ENCODE results near the gene ACVR2B. TPM values are rescaled to one million over a fixed set of nuclear protein-coding genes. Genes with fewer than 3 reads are reported as not detected.

Gene ACVR2B
- polyA plus RNA-seq, 1 donor = 8.0 TPM

GRCh38 chr3:38509732-38510131 is 56.0 kb downstream of the ACVR2B start:
- no peak for DNase-seq
- Histone ChIP-seq H3K27ac (ENCODE audit: low read length) (no peak overlapping the region), H3K9me3 (ENCODE audit: control insufficient read depth, low read depth, low read length) (no peaks in the 10 kb centered on the region), H3K36me3 (ENCODE audit: control insufficient read depth, insufficient read depth, low read length) (peaks cover 20% of the 10 kb centered on the region), H3K4me1 (ENCODE audit: control insufficient read depth, insufficient read depth, low read length) (no peaks in the 10 kb centered on the region), H3K4me3 (ENCODE audit: low read length) (no peak overlapping the region), H3K27me3 (ENCODE audit: control insufficient read depth, insufficient read depth, low read length) (no peaks in the 10 kb centered on the region)
- 100% methylated on average over 1 of the region's 2 CpGs for WGBS (ENCODE audit: insufficient coverage, low lambda C conversion rate)

- H3K4me1 ChIP-seq (ENCODE audit: control insufficient read depth, insufficient read depth, low read length) = no peaks in the 10 kb centered on the region
- no peak overlapping the region for H3K27ac ChIP-seq (ENCODE audit: low read length)
- peaks cover 18% of the 10 kb centered on the region for H3K36me3 ChIP-seq (ENCODE audit: control insufficient read depth, insufficient read depth, low read length)
- no peaks in the 10 kb centered on the region for H3K9me3 ChIP-seq (ENCODE audit: control insufficient read depth, low read depth, low read length)
- H3K4me3 ChIP-seq (ENCODE audit: low read length) = no peak overlapping the region
- DNase-seq = no peak
- H3K27me3 ChIP-seq (ENCODE audit: control insufficient read depth, insufficient read depth, low read length) = no peaks in the 10 kb centered on the region
Observed at GRCh38 chr3:38510631-38511030, 56.9 kb downstream of the ACVR2B start.

DNA sequence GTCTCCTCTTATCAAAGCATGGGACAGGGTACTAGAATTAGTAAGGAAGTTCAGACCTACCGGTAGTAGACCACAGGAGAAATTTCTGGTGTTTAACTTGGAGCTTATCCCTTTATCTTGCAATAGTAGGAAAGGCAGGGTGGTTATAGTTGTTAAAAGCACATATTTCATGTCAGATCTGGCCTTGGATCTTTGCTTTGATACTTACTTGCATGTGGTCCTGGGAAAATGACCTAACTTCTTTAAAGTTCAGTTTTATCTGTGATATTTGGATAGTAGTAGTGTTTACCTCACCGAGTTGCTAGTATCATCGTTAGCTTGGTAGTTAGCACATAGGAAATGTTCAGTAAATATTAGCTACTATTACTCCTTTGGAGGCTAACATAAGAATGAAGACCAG is 57.9 kb downstream of the ACVR2B start:
- H3K9me3 ChIP-seq (ENCODE audit: control insufficient read depth, low read depth, low read length) = no peaks in the 10 kb centered on the region
- no peaks in the 10 kb centered on the region for H3K27me3 ChIP-seq (ENCODE audit: control insufficient read depth, insufficient read depth, low read length)
- H3K36me3 ChIP-seq (ENCODE audit: control insufficient read depth, insufficient read depth, low read length) = peaks cover 18% of the 10 kb centered on the region
- no peak overlapping the region for H3K4me3 ChIP-seq (ENCODE audit: low read length)
- no CpG with 5 or more reads among the region's 3 CpGs for WGBS (ENCODE audit: insufficient coverage, low lambda C conversion rate)
- H3K27ac ChIP-seq (ENCODE audit: low read length) = no peak overlapping the region
- no peak for DNase-seq
- H3K4me1 ChIP-seq (ENCODE audit: control insufficient read depth, insufficient read depth, low read length) = no peaks in the 10 kb centered on the region

DNA sequence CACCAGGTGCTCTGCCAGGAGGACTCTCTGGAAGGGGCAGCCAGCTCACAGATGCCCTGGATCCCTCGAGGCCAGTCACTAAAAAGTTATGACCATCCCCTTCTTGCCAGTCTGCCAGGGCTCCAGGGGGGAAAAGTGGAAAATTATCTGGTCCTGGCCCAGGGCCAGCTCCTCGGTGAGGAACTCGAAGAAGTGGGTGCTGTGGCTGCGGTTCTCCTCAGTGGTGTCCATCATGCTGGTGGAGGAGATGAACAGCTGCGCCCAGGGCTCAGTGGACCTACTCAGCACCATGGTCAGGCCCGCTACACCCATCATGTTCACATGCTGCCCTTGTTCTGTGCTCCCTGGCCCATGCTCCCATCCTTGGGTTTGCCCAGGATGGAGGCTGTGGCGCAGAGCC is 61.7 kb downstream of the ACVR2B start:
- Histone ChIP-seq H3K4me3 (ENCODE audit: low read length) (no peak overlapping the region), H3K9me3 (ENCODE audit: control insufficient read depth, low read depth, low read length) (no peaks in the 10 kb centered on the region), H3K27ac (ENCODE audit: low read length) (no peak overlapping the region), H3K27me3 (ENCODE audit: control insufficient read depth, insufficient read depth, low read length) (no peaks in the 10 kb centered on the region), H3K4me1 (ENCODE audit: control insufficient read depth, insufficient read depth, low read length) (no peaks in the 10 kb centered on the region), H3K36me3 (ENCODE audit: control insufficient read depth, insufficient read depth, low read length) (peaks cover 7% of the 10 kb centered on the region)
- no peak for DNase-seq
- WGBS (ENCODE audit: insufficient coverage, low lambda C conversion rate) = no CpG with 5 or more reads among the region's 7 CpGs

DNA sequence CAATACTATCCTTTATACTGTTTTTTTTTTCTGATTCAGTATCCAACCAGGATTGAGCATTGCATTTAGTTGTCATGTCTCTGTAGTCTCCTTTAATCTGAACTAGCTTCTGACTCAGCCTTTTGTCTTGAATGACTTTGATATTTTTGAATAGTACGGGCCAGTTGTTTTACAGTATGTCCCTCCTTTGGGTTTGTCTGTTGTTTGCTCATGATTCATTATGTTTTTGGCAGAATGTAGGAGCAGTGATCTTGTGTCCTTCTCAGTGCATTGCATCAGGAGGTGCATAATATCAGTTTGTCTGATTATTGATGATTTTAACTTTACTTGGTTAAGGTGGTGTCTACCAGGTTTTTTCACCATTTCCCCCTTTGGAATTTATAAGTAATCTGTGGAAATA is 63.0 kb downstream of the ACVR2B start:
- no CpG with 5 or more reads among the region's 1 CpG for WGBS (ENCODE audit: insufficient coverage, low lambda C conversion rate)
- no peaks in the 10 kb centered on the region for H3K9me3 ChIP-seq (ENCODE audit: control insufficient read depth, low read depth, low read length)
- H3K27ac ChIP-seq (ENCODE audit: low read length) = no peak overlapping the region
- no peak for DNase-seq
- H3K4me3 ChIP-seq (ENCODE audit: low read length) = no peak overlapping the region
- no peaks in the 10 kb centered on the region for H3K27me3 ChIP-seq (ENCODE audit: control insufficient read depth, insufficient read depth, low read length)
- peaks cover 7% of the 10 kb centered on the region for H3K36me3 ChIP-seq (ENCODE audit: control insufficient read depth, insufficient read depth, low read length)
- H3K4me1 ChIP-seq (ENCODE audit: control insufficient read depth, insufficient read depth, low read length) = no peaks in the 10 kb centered on the region

GRCh38 chr3:38519000-38519399 is 65.3 kb downstream of the ACVR2B start:
- no peaks in the 10 kb centered on the region for H3K9me3 ChIP-seq (ENCODE audit: control insufficient read depth, low read depth, low read length)
- no peak overlapping the region for H3K4me3 ChIP-seq (ENCODE audit: low read length)
- 50% methylated on average over 1 of the region's 1 CpG for WGBS (ENCODE audit: insufficient coverage, low lambda C conversion rate)
- peaks cover 10% of the 10 kb centered on the region for H3K36me3 ChIP-seq (ENCODE audit: control insufficient read depth, insufficient read depth, low read length)
- no peak for DNase-seq
- no peaks in the 10 kb centered on the region for H3K4me1 ChIP-seq (ENCODE audit: control insufficient read depth, insufficient read depth, low read length)
- no peak overlapping the region for H3K27ac ChIP-seq (ENCODE audit: low read length)
- no peaks in the 10 kb centered on the region for H3K27me3 ChIP-seq (ENCODE audit: control insufficient read depth, insufficient read depth, low read length)

DNA sequence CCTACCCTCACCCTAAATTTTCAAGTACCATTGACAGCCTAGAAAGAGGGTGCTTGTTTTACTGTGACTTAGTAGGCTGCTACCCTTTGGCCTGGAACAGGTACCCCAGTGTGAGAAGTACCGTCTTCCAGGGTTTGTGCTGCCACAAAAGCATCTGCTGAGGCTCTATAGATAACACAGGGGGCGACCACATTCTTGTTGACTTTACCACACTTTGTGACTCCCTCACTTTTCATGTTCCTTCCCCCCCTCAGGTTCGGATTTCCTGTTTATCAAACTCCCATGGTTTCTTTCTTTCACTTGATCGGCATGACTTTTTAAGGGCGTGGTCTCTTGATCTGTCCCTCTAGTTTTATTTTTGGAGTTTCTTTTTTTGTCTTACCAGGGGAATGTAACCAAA is 66.0 kb downstream of the ACVR2B start:
- WGBS (ENCODE audit: insufficient coverage, low lambda C conversion rate) = 53% methylated on average over 3 of the region's 5 CpGs
- Histone ChIP-seq H3K4me1 (ENCODE audit: control insufficient read depth, insufficient read depth, low read length) (no peaks in the 10 kb centered on the region), H3K4me3 (ENCODE audit: low read length) (no peak overlapping the region), H3K27ac (ENCODE audit: low read length) (no peak overlapping the region), H3K36me3 (ENCODE audit: control insufficient read depth, insufficient read depth, low read length) (peaks cover 16% of the 10 kb centered on the region), H3K27me3 (ENCODE audit: control insufficient read depth, insufficient read depth, low read length) (no peaks in the 10 kb centered on the region), H3K9me3 (ENCODE audit: control insufficient read depth, low read depth, low read length) (no peaks in the 10 kb centered on the region)
- no peak for DNase-seq

DNA sequence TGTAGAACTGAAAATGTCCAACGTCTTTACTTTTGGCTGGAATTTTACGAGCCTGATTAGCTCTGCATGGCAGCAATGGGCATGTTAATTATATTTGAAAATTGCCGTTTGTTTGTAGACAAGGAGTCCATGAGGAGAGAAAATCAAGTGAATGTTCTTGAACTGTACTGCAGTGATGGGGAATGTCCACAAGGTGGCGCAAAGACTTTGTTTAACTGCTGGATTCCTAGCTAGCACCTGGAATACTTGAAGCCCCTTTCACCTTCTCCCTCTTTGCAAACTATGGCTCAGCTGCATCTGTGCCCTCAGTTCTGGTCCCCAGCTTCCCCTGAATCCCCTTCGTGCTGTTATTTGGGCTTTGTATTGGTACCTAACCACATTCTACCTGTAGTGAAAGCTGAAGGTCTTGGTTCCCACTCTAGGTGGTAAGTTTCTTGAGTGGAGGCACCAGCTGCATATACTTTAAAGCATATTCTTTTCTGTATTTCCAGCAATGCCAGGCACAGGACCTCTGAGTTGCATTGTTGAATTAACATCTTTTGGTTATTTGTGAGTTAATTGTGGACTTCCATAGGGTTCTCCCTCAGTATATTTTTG is 67.8 kb downstream of the ACVR2B start:
- Histone ChIP-seq H3K27me3 (ENCODE audit: control insufficient read depth, insufficient read depth, low read length) (no peaks in the 10 kb centered on the region), H3K27ac (ENCODE audit: low read length) (no peak overlapping the region), H3K4me1 (ENCODE audit: control insufficient read depth, insufficient read depth, low read length) (no peaks in the 10 kb centered on the region), H3K36me3 (ENCODE audit: control insufficient read depth, insufficient read depth, low read length) (peaks cover 25% of the 10 kb centered on the region), H3K4me3 (ENCODE audit: low read length) (no peak overlapping the region), H3K9me3 (ENCODE audit: control insufficient read depth, low read depth, low read length) (no peaks in the 10 kb centered on the region)
- DNase-seq = peak; percentile 44 to 48
- WGBS (ENCODE audit: insufficient coverage, low lambda C conversion rate) = no CpG with 5 or more reads among the region's 5 CpGs

GRCh38 chr3:38522002-38522401 is 68.3 kb downstream of the ACVR2B start:
- no peaks in the 10 kb centered on the region for H3K4me1 ChIP-seq (ENCODE audit: control insufficient read depth, insufficient read depth, low read length)
- H3K27me3 ChIP-seq (ENCODE audit: control insufficient read depth, insufficient read depth, low read length) = no peaks in the 10 kb centered on the region
- H3K4me3 ChIP-seq (ENCODE audit: low read length) = no peak overlapping the region
- no peak overlapping the region for H3K27ac ChIP-seq (ENCODE audit: low read length)
- no peaks in the 10 kb centered on the region for H3K9me3 ChIP-seq (ENCODE audit: control insufficient read depth, low read depth, low read length)
- 100% methylated on average over 1 of the region's 6 CpGs for WGBS (ENCODE audit: insufficient coverage, low lambda C conversion rate)
- DNase-seq = no peak
- peaks cover 27% of the 10 kb centered on the region for H3K36me3 ChIP-seq (ENCODE audit: control insufficient read depth, insufficient read depth, low read length)

DNA sequence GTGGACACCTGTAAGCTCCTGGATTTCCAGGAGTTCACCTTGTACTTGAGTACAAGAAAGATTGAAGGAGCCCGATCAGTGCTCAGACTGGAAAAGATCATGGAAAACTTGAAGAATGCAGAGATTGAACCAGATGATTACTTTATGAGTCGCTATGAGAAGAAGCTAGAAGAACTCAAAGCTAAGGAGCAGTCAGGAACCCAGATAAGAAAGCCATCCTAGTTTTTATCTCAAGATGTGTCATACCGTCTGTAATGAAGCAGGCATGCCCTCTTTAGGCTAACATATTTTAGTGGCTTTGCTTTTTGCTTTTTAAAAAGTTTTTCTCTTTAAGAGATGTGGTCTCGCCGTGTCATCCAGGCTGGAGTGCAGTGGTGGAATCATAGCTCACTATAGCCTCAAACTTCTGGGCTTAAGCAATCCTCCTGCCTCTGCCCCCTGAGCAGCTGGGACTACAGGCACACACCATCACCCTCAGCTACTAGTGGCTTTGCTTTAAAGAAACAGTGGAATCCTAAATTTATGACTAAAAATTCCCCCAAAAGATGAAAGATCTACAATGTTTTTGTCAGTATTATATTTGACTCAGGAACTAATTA is 70.5 kb downstream of the ACVR2B start:
- H3K27ac ChIP-seq (ENCODE audit: low read length) = no peak overlapping the region
- no peaks in the 10 kb centered on the region for H3K27me3 ChIP-seq (ENCODE audit: control insufficient read depth, insufficient read depth, low read length)
- H3K36me3 ChIP-seq (ENCODE audit: control insufficient read depth, insufficient read depth, low read length) = peaks cover 30% of the 10 kb centered on the region
- no peak overlapping the region for H3K4me3 ChIP-seq (ENCODE audit: low read length)
- H3K9me3 ChIP-seq (ENCODE audit: control insufficient read depth, low read depth, low read length) = no peaks in the 10 kb centered on the region
- WGBS (ENCODE audit: insufficient coverage, low lambda C conversion rate) = 86% methylated on average over 1 of the region's 5 CpGs
- H3K4me1 ChIP-seq (ENCODE audit: control insufficient read depth, insufficient read depth, low read length) = no peaks in the 10 kb centered on the region
- DNase-seq = no peak

GRCh38 chr3:38526792-38527191 is 73.1 kb downstream of the ACVR2B start:
- WGBS (ENCODE audit: insufficient coverage, low lambda C conversion rate) = no CpG with 5 or more reads among the region's 14 CpGs
- H3K36me3 ChIP-seq (ENCODE audit: control insufficient read depth, insufficient read depth, low read length) = peaks cover 30% of the 10 kb centered on the region
- no peaks in the 10 kb centered on the region for H3K9me3 ChIP-seq (ENCODE audit: control insufficient read depth, low read depth, low read length)
- no peaks in the 10 kb centered on the region for H3K4me1 ChIP-seq (ENCODE audit: control insufficient read depth, insufficient read depth, low read length)
- no peak for DNase-seq
- no peaks in the 10 kb centered on the region for H3K27me3 ChIP-seq (ENCODE audit: control insufficient read depth, insufficient read depth, low read length)
- no peak overlapping the region for H3K27ac ChIP-seq (ENCODE audit: low read length)
- no peak overlapping the region for H3K4me3 ChIP-seq (ENCODE audit: low read length)
